GM23338 (cell line): ENCODE data around the gene GNAT1. TPM values are rescaled to one million over a fixed set of nuclear protein-coding genes. Genes with fewer than 3 reads are reported as not detected.

Experiments
- JUNB ChIP-seq: IDR thresholded peaks from one replicate; pipeline ENCODE4 v1.6.1; 2016; ENCODE audit warnings: antibody characterized with exemption; ENCODE audit not compliant: unreplicated experiment
- STAT1 ChIP-seq: IDR thresholded peaks from one replicate; pipeline ENCODE4 v1.6.1; 2016; ENCODE audit warnings: antibody characterized with exemption; ENCODE audit not compliant: unreplicated experiment
- ZNF114 ChIP-seq: fragments of 250-450 bp; sonication (Bioruptor Pico); IDR thresholded peaks from 2 replicates; pipeline ENCODE4 v1.5.0; 2020; ENCODE audit warnings: mild to moderate bottlenecking, moderate library complexity
- ZNF331 ChIP-seq: fragments of 250-450 bp; sonication (Bioruptor Pico); IDR thresholded peaks from 2 replicates; pipeline ENCODE4 v1.5.0; 2020; ENCODE audit warnings: low read depth, mild to moderate bottlenecking, moderate library complexity
- polyA plus RNA-seq: library from polyadenylated mRNA; unstranded; fragments of >200 nt; fragmentation: Nextera tagmentation; extraction: Ambion mirVana; gene quantifications from 2 replicates; pipeline ENCODE4 v1.2.1, GENCODE V29; 2016
- total RNA-seq: library from RNA; depleted of rRNA; stranded (reverse); fragments of >200 nt; shearing (Covaris generic); gene quantifications from 2 replicates; pipeline ENCODE4 v1.2.3, GENCODE V29; 2014
- TF ChIP-seq, protein P1 (sequence below): fragments of 250-450 bp; sonication (Bioruptor Pico); IDR thresholded peaks from 2 replicates; pipeline ENCODE4 v1.5.0; 2020; ENCODE audit warnings: mild to moderate bottlenecking, moderate library complexity
- TF ChIP-seq, protein P2 (sequence below), 2 experiments: fragments of 200-600 bp in 1 of 2; sonication (generic) in 1 of 2; conservative IDR thresholded peaks; 2 replicates each; pipeline versions ENCODE4 v1.5.1 to v1.6.1; 2016 to 2017; ENCODE audit warnings: antibody characterized with exemption in 2 of 2, low read depth in 2 of 2, mild to moderate bottlenecking in 2 of 2, moderate library complexity in 1 of 2
- TF ChIP-seq, protein P3 (sequence below): IDR thresholded peaks from 2 replicates; pipeline ENCODE4 v1.6.1; 2016; ENCODE audit warnings: antibody characterized with exemption

The GNAT1 gene
- total and polyA plus RNA-seq, 2 experiments from 2014 or later, result not detected

- TF ChIP-seq, protein P1, sequence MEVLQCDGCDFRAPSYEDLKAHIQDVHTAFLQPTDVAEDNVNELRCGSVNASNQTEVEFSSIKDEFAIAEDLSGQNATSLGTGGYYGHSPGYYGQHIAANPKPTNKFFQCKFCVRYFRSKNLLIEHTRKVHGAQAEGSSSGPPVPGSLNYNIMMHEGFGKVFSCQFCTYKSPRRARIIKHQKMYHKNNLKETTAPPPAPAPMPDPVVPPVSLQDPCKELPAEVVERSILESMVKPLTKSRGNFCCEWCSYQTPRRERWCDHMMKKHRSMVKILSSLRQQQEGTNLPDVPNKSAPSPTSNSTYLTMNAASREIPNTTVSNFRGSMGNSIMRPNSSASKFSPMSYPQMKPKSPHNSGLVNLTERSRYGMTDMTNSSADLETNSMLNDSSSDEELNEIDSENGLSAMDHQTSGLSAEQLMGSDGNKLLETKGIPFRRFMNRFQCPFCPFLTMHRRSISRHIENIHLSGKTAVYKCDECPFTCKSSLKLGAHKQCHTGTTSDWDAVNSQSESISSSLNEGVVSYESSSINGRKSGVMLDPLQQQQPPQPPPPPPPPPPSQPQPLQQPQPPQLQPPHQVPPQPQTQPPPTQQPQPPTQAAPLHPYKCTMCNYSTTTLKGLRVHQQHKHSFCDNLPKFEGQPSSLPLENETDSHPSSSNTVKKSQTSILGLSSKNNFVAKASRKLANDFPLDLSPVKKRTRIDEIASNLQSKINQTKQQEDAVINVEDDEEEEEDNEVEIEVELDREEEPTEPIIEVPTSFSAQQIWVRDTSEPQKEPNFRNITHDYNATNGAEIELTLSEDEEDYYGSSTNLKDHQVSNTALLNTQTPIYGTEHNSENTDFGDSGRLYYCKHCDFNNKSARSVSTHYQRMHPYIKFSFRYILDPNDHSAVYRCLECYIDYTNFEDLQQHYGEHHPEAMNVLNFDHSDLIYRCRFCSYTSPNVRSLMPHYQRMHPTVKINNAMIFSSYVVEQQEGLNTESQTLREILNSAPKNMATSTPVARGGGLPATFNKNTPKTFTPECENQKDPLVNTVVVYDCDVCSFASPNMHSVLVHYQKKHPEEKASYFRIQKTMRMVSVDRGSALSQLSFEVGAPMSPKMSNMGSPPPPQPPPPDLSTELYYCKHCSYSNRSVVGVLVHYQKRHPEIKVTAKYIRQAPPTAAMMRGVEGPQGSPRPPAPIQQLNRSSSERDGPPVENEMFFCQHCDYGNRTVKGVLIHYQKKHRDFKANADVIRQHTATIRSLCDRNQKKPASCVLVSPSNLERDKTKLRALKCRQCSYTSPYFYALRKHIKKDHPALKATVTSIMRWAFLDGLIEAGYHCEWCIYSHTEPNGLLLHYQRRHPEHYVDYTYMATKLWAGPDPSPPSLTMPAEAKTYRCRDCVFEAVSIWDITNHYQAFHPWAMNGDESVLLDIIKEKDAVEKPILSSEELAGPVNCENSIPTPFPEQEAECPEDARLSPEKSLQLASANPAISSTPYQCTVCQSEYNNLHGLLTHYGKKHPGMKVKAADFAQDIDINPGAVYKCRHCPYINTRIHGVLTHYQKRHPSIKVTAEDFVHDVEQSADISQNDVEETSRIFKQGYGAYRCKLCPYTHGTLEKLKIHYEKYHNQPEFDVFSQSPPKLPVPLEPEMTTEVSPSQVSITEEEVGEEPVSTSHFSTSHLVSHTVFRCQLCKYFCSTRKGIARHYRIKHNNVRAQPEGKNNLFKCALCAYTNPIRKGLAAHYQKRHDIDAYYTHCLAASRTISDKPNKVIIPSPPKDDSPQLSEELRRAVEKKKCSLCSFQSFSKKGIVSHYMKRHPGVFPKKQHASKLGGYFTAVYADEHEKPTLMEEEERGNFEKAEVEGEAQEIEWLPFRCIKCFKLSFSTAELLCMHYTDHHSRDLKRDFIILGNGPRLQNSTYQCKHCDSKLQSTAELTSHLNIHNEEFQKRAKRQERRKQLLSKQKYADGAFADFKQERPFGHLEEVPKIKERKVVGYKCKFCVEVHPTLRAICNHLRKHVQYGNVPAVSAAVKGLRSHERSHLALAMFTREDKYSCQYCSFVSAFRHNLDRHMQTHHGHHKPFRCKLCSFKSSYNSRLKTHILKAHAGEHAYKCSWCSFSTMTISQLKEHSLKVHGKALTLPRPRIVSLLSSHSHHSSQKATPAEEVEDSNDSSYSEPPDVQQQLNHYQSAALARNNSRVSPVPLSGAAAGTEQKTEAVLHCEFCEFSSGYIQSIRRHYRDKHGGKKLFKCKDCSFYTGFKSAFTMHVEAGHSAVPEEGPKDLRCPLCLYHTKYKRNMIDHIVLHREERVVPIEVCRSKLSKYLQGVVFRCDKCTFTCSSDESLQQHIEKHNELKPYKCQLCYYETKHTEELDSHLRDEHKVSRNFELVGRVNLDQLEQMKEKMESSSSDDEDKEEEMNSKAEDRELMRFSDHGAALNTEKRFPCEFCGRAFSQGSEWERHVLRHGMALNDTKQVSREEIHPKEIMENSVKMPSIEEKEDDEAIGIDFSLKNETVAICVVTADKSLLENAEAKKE, result no peak
- TF ChIP-seq, protein P2, sequence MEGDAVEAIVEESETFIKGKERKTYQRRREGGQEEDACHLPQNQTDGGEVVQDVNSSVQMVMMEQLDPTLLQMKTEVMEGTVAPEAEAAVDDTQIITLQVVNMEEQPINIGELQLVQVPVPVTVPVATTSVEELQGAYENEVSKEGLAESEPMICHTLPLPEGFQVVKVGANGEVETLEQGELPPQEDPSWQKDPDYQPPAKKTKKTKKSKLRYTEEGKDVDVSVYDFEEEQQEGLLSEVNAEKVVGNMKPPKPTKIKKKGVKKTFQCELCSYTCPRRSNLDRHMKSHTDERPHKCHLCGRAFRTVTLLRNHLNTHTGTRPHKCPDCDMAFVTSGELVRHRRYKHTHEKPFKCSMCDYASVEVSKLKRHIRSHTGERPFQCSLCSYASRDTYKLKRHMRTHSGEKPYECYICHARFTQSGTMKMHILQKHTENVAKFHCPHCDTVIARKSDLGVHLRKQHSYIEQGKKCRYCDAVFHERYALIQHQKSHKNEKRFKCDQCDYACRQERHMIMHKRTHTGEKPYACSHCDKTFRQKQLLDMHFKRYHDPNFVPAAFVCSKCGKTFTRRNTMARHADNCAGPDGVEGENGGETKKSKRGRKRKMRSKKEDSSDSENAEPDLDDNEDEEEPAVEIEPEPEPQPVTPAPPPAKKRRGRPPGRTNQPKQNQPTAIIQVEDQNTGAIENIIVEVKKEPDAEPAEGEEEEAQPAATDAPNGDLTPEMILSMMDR (conservative IDR thresholded peaks at IDR 0.05; ENCODE audit: low read depth in 2 of 2), result no peak
- TF ChIP-seq STAT1, result no peak
- TF ChIP-seq, protein P3, sequence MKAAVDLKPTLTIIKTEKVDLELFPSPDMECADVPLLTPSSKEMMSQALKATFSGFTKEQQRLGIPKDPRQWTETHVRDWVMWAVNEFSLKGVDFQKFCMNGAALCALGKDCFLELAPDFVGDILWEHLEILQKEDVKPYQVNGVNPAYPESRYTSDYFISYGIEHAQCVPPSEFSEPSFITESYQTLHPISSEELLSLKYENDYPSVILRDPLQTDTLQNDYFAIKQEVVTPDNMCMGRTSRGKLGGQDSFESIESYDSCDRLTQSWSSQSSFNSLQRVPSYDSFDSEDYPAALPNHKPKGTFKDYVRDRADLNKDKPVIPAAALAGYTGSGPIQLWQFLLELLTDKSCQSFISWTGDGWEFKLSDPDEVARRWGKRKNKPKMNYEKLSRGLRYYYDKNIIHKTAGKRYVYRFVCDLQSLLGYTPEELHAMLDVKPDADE, result no peak
- TF ChIP-seq JUNB, result no peak
- no peak for TF ChIP-seq ZNF114 (CRISPR knock-in tag)
- no peak for TF ChIP-seq ZNF331 (CRISPR knock-in tag)
These were observed 47.2 kb downstream of the GNAT1 start (continued) for GRCh38 chr3:50238549-50239026.
